HL-60 (cell line): Measurements from ENCODE around the gene SLC35A3.

ENCODE experiments used
- CTCF ChIP-seq: IDR thresholded peaks from one replicate; pipeline ENCODE4 v1.5.1; 2011; ENCODE audit warnings: low read length, control low read depth, inconsistent platforms; ENCODE audit not compliant: insufficient read depth
- GABPA ChIP-seq: IDR thresholded peaks from 2 replicates; pipeline ENCODE4 v1.6.1; 2012; ENCODE audit warnings: low read depth
- POLR2AphosphoS5 ChIP-seq: IDR thresholded peaks from 2 replicates; pipeline ENCODE4 v1.6.1; 2012; ENCODE audit warnings: low read depth
- SPI1 ChIP-seq: IDR thresholded peaks from 2 replicates; pipeline ENCODE4 v1.6.1; 2012; ENCODE audit warnings: low read depth, mild to moderate bottlenecking, borderline replicate concordance

- TF ChIP-seq CTCF (no peak), GABPA (no peak), POLR2AphosphoS5 (no peak), SPI1 (no peak)
These were observed 34.3 kb upstream of the SLC35A3 start for GRCh38 chr1:99935534-99935933.
